Measurements from ENCODE around the gene NOL7. TPM values are rescaled to one million over a fixed set of nuclear protein-coding genes. Genes with fewer than 3 reads are reported as not detected.

NOL7 gene
- total and polyA plus RNA-seq, 5 donors from 2014 or later, result 50.2 to 145 (median 128) TPM

DNA sequence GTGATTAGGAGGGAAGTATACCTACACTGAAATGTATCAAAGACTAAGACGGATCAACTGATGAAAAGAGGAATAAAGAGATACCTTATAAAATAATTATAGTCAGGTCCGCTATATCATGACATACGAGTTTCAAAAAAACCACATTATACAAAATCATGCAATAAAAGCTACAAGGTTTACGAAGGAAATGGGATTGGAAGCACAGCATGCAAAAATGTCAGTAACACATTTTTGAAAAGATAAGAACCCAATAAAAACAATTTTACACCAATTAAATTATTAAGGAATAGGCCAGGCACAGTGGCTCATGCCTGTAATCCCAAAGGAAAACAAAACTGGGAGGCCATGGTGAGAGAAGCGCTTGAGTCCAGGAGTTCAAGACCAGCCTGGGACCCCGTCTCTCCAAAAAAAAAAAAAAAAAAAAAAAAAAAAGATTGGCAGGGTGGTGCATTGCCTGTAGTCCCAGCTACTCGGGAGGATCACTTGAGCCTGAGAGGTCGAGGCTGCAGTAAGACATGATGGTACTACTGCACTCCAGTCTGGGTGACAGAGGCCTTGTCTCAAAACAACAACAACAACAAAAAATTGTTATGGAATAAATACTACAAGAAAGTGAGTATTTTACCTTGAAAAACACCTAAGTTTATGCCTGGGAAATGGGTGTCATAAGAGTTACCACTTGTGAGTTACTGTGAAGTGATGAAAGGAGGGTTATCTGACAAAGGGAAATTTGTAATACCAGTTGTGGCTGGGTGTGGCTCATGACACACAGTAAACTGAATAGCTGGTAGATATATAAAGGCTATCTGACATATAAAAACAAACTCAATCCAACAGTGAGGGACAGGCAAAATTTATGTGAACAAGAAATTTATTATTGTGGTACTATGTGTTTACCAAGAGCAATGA lies 51.3 kb downstream of the NOL7 start:
- Histone ChIP-seq H3K4me1 (ENCODE audit: control insufficient read depth, insufficient read depth, low read length, poor library complexity, severe bottlenecking) (peaks cover 59% of the 10 kb centered on the region), H3K36me3 (ENCODE audit: control insufficient read depth, insufficient read depth, low read length) (no peaks in the 10 kb centered on the region), H3K27ac (ENCODE audit: insufficient read depth, low read length, poor library complexity, severe bottlenecking) (peak overlapping the region; percentile 31), H3K4me3 (ENCODE audit: low read depth, low read length) (peak overlapping the region; percentile 53), H3K27me3 (ENCODE audit: control insufficient read depth, insufficient read depth, low read length) (no peaks in the 10 kb centered on the region), H3K9me3 (ENCODE audit: control insufficient read depth in 2 of 2, low read length in 2 of 2) (no peaks in the 10 kb centered on the region)
- peak in 1 of 3 donors; percentile 74 for DNase-seq
- no peaks in the 10 kb centered on the region for H3K36me3 Mint-ChIP-seq
- peak; percentile 51 to 64 for ATAC-seq (ENCODE audit: low read depth in 2 of 2)
- peaks cover 0 to 3% (median 1%) of the 10 kb centered on the region in 7 donors for H3K9me3 Mint-ChIP-seq
- no peaks in the 10 kb centered on the region for H3K27me3 Mint-ChIP-seq
- H3K27ac Mint-ChIP-seq, result peak overlapping the region; percentile 60 to 68 (median 67)
- H3K4me3 Mint-ChIP-seq, result peak overlapping the region; percentile 52 to 77 (median 64)
- peaks cover 73 to 94% (median 86%) of the 10 kb centered on the region in 4 donors for H3K4me1 Mint-ChIP-seq

DNA sequence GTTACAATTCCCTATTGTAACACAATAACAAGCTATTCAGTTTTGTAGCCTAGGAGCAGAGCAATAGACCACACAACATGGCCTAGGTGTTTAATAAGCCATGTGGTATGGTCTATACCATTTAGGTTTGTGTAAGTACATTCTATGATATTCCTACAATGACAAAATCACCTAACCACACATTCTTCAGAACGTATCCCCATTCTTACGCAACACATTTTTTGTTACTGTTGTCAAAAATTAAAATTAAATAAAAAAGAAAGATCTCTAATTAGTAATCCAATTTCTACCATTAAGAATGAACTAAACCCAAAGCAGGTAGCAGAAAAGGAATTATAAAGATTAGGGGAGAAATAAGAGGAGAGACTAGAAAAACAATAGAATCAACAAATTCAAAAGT lies 52.5 kb downstream of the NOL7 start:
- ATAC-seq (ENCODE audit: low read depth in 2 of 2) (no peak), DNase-seq (no peak)
- peak overlapping the region; percentile 53 for H3K4me3 ChIP-seq (ENCODE audit: low read depth, low read length)
- H3K27me3 ChIP-seq (ENCODE audit: control insufficient read depth, insufficient read depth, low read length), result no peaks in the 10 kb centered on the region
- Mint-ChIP-seq H3K9me3 (peaks cover 0 to 3% (median 1%) of the 10 kb centered on the region in 7 donors), H3K36me3 (no peaks in the 10 kb centered on the region), H3K4me1 (peaks cover 77 to 94% (median 85%) of the 10 kb centered on the region in 4 donors), H3K27me3 (no peaks in the 10 kb centered on the region), H3K4me3 (peak overlapping the region in 3 of 4 donors; percentile 4 to 56 (median 5)), H3K27ac (peak overlapping the region in 2 of 3 donors; percentile 76 to 80)
- peaks cover 56% of the 10 kb centered on the region for H3K4me1 ChIP-seq (ENCODE audit: control insufficient read depth, insufficient read depth, low read length, poor library complexity, severe bottlenecking)
- no peaks in the 10 kb centered on the region for H3K9me3 ChIP-seq (ENCODE audit: control insufficient read depth in 2 of 2, low read length in 2 of 2)
- no peaks in the 10 kb centered on the region for H3K36me3 ChIP-seq (ENCODE audit: control insufficient read depth, insufficient read depth, low read length)
- H3K27ac ChIP-seq (ENCODE audit: insufficient read depth, low read length, poor library complexity, severe bottlenecking), result no peak overlapping the region

DNA sequence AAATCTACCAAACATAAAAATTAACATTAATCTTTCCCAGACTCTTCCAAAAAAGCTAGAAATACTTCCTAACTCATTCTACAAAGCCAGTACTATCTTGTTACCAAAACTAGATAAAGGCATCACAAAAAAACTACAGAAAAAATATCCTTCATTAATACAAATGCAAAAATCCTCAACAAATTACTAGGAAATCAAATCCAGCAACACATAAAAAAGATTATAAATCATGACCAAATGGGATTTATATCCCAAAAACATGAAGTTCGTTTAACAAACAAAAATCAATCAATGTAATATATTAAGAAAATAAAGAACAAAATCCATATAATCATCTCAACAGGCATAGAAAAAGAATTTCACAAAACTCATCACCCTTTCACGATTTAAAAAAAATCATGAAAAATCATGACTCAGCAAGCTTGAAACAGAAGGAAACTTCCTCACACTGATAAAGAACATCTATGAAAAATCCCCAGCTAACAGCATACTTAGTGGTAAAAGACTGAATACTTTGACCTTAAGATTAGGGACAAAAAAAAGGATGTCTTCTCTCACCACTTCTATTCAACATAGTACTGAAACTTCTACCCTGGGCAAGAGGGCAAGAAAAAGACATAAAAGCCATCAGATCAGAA lies 53.3 kb downstream of the NOL7 start:
- Histone ChIP-seq H3K9me3 (ENCODE audit: control insufficient read depth in 2 of 2, low read length in 2 of 2) (no peaks in the 10 kb centered on the region), H3K27me3 (ENCODE audit: control insufficient read depth, insufficient read depth, low read length) (no peaks in the 10 kb centered on the region), H3K4me1 (ENCODE audit: control insufficient read depth, insufficient read depth, low read length, poor library complexity, severe bottlenecking) (peaks cover 57% of the 10 kb centered on the region), H3K4me3 (ENCODE audit: low read depth, low read length) (peak overlapping the region; percentile 5), H3K27ac (ENCODE audit: insufficient read depth, low read length, poor library complexity, severe bottlenecking) (no peak overlapping the region), H3K36me3 (ENCODE audit: control insufficient read depth, insufficient read depth, low read length) (no peaks in the 10 kb centered on the region)
- Mint-ChIP-seq H3K9me3 (peaks cover 0 to 4% (median 2%) of the 10 kb centered on the region in 7 donors), H3K4me1 (peaks cover 78 to 94% (median 85%) of the 10 kb centered on the region in 4 donors), H3K36me3 (peaks cover 6% of the 10 kb centered on the region), H3K27ac (peak overlapping the region; percentile 49 to 82 (median 80)), H3K27me3 (no peaks in the 10 kb centered on the region), H3K4me3 (peak overlapping the region; percentile 41 to 74 (median 56))
- DNase-seq (peak in 1 of 3 donors; percentile 59), ATAC-seq (ENCODE audit: low read depth in 2 of 2) (no peak)

DNA sequence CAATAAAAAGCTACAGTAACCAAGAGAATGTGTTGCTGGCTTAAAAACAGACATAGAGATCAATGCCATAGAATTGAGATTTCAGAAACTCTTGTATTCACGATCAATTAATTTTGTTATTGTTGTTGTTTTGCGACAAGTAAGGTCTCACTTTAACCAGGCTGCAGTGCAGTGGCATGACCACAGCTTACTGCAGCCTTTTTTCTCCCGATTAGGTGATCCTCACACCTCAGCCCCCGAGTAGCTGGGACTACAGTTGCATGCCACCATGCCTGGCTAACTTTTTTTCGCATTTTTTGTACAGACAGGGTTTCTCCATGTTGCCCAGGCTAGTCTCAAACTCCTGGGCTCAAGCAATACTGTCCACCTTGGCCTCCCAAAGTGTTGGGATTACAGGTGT lies 54.3 kb downstream of the NOL7 start:
- peak overlapping the region in 1 of 3 donors; percentile 33 for H3K27ac Mint-ChIP-seq
- H3K27me3 Mint-ChIP-seq, result no peaks in the 10 kb centered on the region
- no peak for ATAC-seq (ENCODE audit: low read depth in 2 of 2)
- peaks cover 0 to 3% of the 10 kb centered on the region in 2 experiments for H3K9me3 ChIP-seq (ENCODE audit: control insufficient read depth in 2 of 2, low read length in 2 of 2)
- H3K4me3 Mint-ChIP-seq, result peak overlapping the region; percentile 22 to 56 (median 40)
- H3K4me1 ChIP-seq (ENCODE audit: control insufficient read depth, insufficient read depth, low read length, poor library complexity, severe bottlenecking), result peaks cover 48% of the 10 kb centered on the region
- peaks cover 72 to 93% (median 80%) of the 10 kb centered on the region in 4 donors for H3K4me1 Mint-ChIP-seq
- DNase-seq, result no peak
- no peaks in the 10 kb centered on the region for H3K27me3 ChIP-seq (ENCODE audit: control insufficient read depth, insufficient read depth, low read length)
- peaks cover 6% of the 10 kb centered on the region for H3K36me3 Mint-ChIP-seq
- H3K4me3 ChIP-seq (ENCODE audit: low read depth, low read length), result no peak overlapping the region
- H3K36me3 ChIP-seq (ENCODE audit: control insufficient read depth, insufficient read depth, low read length), result no peaks in the 10 kb centered on the region
- no peak overlapping the region for H3K27ac ChIP-seq (ENCODE audit: insufficient read depth, low read length, poor library complexity, severe bottlenecking)
- H3K9me3 Mint-ChIP-seq, result peaks cover 0 to 5% (median 2%) of the 10 kb centered on the region in 7 donors

Other genes with a start within 250 kb of the NOL7 start
- 1.8 TPM for gene GFOD1, start 127.7 kb upstream of the NOL7 start, total RNA-seq
- gene GFOD1, start 127.7 kb upstream of the NOL7 start, polyA plus RNA-seq, result under 1 TPM; 0.06 to 0.37 (median 0.13) TPM
- 8.2 TPM for gene SIRT5, start 40.7 kb upstream of the NOL7 start, total RNA-seq
- 10 to 100 TPM in 3 of 4 donors, 1 to 10 TPM in 1; 9.7 to 12.5 (median 11.2) TPM for gene SIRT5, start 40.7 kb upstream of the NOL7 start, polyA plus RNA-seq
- 85.5 TPM for gene RANBP9, start 96.5 kb downstream of the NOL7 start, total RNA-seq
- 10 to 100 TPM in 2 of 4 donors, 1 to 10 TPM in 2; 5.6 to 11.1 (median 8.8) TPM for gene RANBP9, start 96.5 kb downstream of the NOL7 start, polyA plus RNA-seq
- 9.8 TPM for gene MCUR1, start 199.2 kb downstream of the NOL7 start, total RNA-seq
- 1 to 10 TPM; 4.7 to 9.7 (median 7.4) TPM for gene MCUR1, start 199.2 kb downstream of the NOL7 start, polyA plus RNA-seq

All from CD4-positive, CD25-positive, alpha-beta regulatory T cell (primary cell).